H1 (cell line): ENCODE data around the gene FIBIN. TPM values are rescaled to one million over a fixed set of nuclear protein-coding genes. Genes with fewer than 3 reads are reported as not detected.

Source experiments
- CTCF ChIA-PET: fragments of 300-600 bp; sonication (Branson Sonifier 250); formaldehyde crosslinking; loops from one replicate; lab custom pipeline; 2021; ENCODE audit not compliant: partially characterized antibody; lab: Charles Lee
- POLR2A ChIA-PET: fragments of 300-600 bp; sonication (Branson Sonifier 250); formaldehyde crosslinking; loops from one replicate; lab custom pipeline; 2021; ENCODE audit warnings: inconsistent platforms; ENCODE audit not compliant: partially characterized antibody; lab: Charles Lee
- DNase-seq, 2 experiments: peaks; one replicate each; pipeline versions ENCODE4 v3.0.0 to v3.0.0-alpha.2; 2010 to 2022; ENCODE audit warnings: low spot score in 2 of 2, low read depth in 1 of 2, mixed read lengths in 1 of 2
- FAIRE-seq: peaks from 2 replicates; lab custom pipeline; 2011; peaks lifted over from hg19 to GRCh38; lab: Jason Lieb, UNC
- H2AFZ ChIP-seq: 2 replicates; pipeline ENCODE4 v1.8.1; 2012; ENCODE audit warnings: low read length, inconsistent platforms
- H2AK5ac ChIP-seq: 2 replicates; pipeline ENCODE4 v1.6.1; 2013; ENCODE audit warnings: low read depth, low read length
- H2BK120ac ChIP-seq: replicated peaks from 2 replicates; pipeline ENCODE3; 2013; ENCODE audit warnings: low read depth, low read length, inconsistent platforms
- H2BK12ac ChIP-seq: 2 replicates; pipeline ENCODE4 v1.6.1; 2013; ENCODE audit warnings: low read depth, low read length
- H2BK15ac ChIP-seq: 2 replicates; pipeline ENCODE4 v1.6.1; 2013; ENCODE audit warnings: low read length
- H2BK20ac ChIP-seq: 2 replicates; pipeline ENCODE4 v1.6.1; 2013; ENCODE audit warnings: low read length
- H2BK5ac ChIP-seq: 2 replicates; pipeline ENCODE4 v1.6.1; 2013; ENCODE audit warnings: low read depth, low read length
- H3K14ac ChIP-seq: 2 replicates; pipeline ENCODE4 v1.6.1; 2013; ENCODE audit warnings: inconsistent platforms; ENCODE audit not compliant: insufficient read length
- H3K18ac ChIP-seq: 2 replicates; pipeline ENCODE4 v1.6.1; 2013; ENCODE audit warnings: low read length; ENCODE audit errors: extremely low read depth
- H3K23ac ChIP-seq: 2 replicates; pipeline ENCODE4 v1.6.1; 2013; ENCODE audit warnings: inconsistent platforms; ENCODE audit not compliant: insufficient read length
- H3K23me2 ChIP-seq: 2 replicates; pipeline ENCODE4 v1.6.1; 2013; ENCODE audit warnings: low read depth, low read length
- H3K27ac ChIP-seq: 2 replicates; pipeline ENCODE4 v1.6.1; 2011; ENCODE audit warnings: low read depth, low read length, inconsistent platforms
- H3K27me3 ChIP-seq, 4 experiments: replicated peaks in 1 of 4; 1 replicate in 1 of 4; 2 replicates in 3 of 4; pipeline versions ENCODE4 v1.6.1 to v1.8.1; 2011 to 2013; ENCODE audit warnings: low read length in 3 of 4, mild to moderate bottlenecking in 3 of 4, inconsistent platforms in 2 of 4, mixed read lengths in 2 of 4, moderate library complexity in 1 of 4; ENCODE audit not compliant: control insufficient read depth in 3 of 4, insufficient read depth in 3 of 4; ENCODE audit errors: extremely low read depth in 1 of 4
- H3K36me3 ChIP-seq, 4 experiments: 2 replicates each; pipeline versions ENCODE4 v1.6.1 to v1.8.1; 2011 to 2013; ENCODE audit warnings: mild to moderate bottlenecking in 4 of 4, low read length in 3 of 4, moderate library complexity in 2 of 4, control low read depth in 1 of 4, inconsistent platforms in 1 of 4; ENCODE audit not compliant: insufficient read depth in 4 of 4, control insufficient read depth in 2 of 4
- H3K4ac ChIP-seq: replicated peaks from 2 replicates; pipeline ENCODE3; 2013; ENCODE audit warnings: low read length, low read depth, mixed read lengths, inconsistent platforms; ENCODE audit not compliant: insufficient read length
- H3K4me1 ChIP-seq, 4 experiments: replicated peaks in 1 of 4; 1 replicate in 1 of 4; 2 replicates in 3 of 4; pipeline versions ENCODE4 v1.6.1 to v1.8.1; 2011 to 2013; ENCODE audit warnings: low read length in 3 of 4, inconsistent platforms in 2 of 4, mixed read lengths in 1 of 4; ENCODE audit not compliant: insufficient read depth in 4 of 4, control insufficient read depth in 3 of 4
- H3K4me2 ChIP-seq, 2 experiments: 2 replicates each; pipeline versions ENCODE4 v1.6.1 to v1.8.1; 2011 to 2013; ENCODE audit warnings: low read depth in 2 of 2, low read length in 2 of 2, control low read depth in 1 of 2, inconsistent platforms in 1 of 2, mild to moderate bottlenecking in 1 of 2; ENCODE audit not compliant: insufficient read depth in 1 of 2
- H3K4me3 ChIP-seq, 4 experiments: fragments of 200-600, 300-600 bp in 1 of 4; sonication (generic), shearing (Covaris generic), sonication (Bioruptor Twin) in 1 of 4; 2 replicates each; pipeline versions ENCODE4 v1.5.1 to v1.8.1; 2011 to 2016; ENCODE audit warnings: low read length in 4 of 4, low read depth in 3 of 4, control low read depth in 2 of 4, inconsistent platforms in 2 of 4, mild to moderate bottlenecking in 2 of 4, mixed read lengths in 1 of 4, moderate library complexity in 1 of 4; ENCODE audit not compliant: insufficient read depth in 2 of 4; ENCODE audit errors: extremely low read depth in 1 of 4
- H3K56ac ChIP-seq: replicated peaks from 2 replicates; pipeline ENCODE3; 2013; ENCODE audit warnings: low read depth, mild to moderate bottlenecking, mixed read lengths, low read length, inconsistent platforms; ENCODE audit not compliant: insufficient read length
- H3K79me1 ChIP-seq: 2 replicates; pipeline ENCODE4 v1.6.1; 2013; ENCODE audit warnings: low read depth, low read length, control low read depth
- H3K79me2 ChIP-seq, 2 experiments: 2 replicates each; pipeline versions ENCODE4 v1.6.1 to v1.8.1; 2012 to 2013; ENCODE audit warnings: low read length in 2 of 2, mild to moderate bottlenecking in 2 of 2, inconsistent platforms in 1 of 2; ENCODE audit not compliant: insufficient read depth in 2 of 2, control insufficient read depth in 1 of 2
- H3K9ac ChIP-seq, 4 experiments: replicated peaks in 1 of 4; 1 replicate in 1 of 4; 2 replicates in 3 of 4; pipeline versions ENCODE4 v1.6.1 to v1.8.1; 2011 to 2013; ENCODE audit warnings: low read depth in 3 of 4, low read length in 3 of 4, control low read depth in 2 of 4, mild to moderate bottlenecking in 2 of 4, moderate library complexity in 2 of 4, inconsistent platforms in 1 of 4; ENCODE audit errors: extremely low read depth in 1 of 4
- H3K9me3 ChIP-seq, 2 experiments: 2 replicates each; pipeline versions ENCODE4 v1.6.1 to v1.8.1; 2012 to 2013; ENCODE audit warnings: mild to moderate bottlenecking in 2 of 2, moderate library complexity in 2 of 2, control low read depth in 1 of 2, inconsistent platforms in 1 of 2, low read depth in 1 of 2, low read length in 1 of 2, mixed read lengths in 1 of 2; ENCODE audit not compliant: insufficient read depth in 2 of 2
- H4K20me1 ChIP-seq, 2 experiments: replicated peaks in 1 of 2; 2 replicates each; pipeline versions ENCODE3 to v1.8.1; 2011 to 2013; ENCODE audit warnings: inconsistent platforms in 2 of 2, low read length in 2 of 2, mild to moderate bottlenecking in 1 of 2; ENCODE audit not compliant: insufficient read depth in 2 of 2, control insufficient read depth in 1 of 2
- H4K5ac ChIP-seq: 2 replicates; pipeline ENCODE4 v1.6.1; 2013; ENCODE audit warnings: low read length, low read depth, mixed read lengths, inconsistent platforms; ENCODE audit not compliant: insufficient read length
- H4K8ac ChIP-seq: 2 replicates; pipeline ENCODE4 v1.8.0; 2013; ENCODE audit warnings: mild to moderate bottlenecking, moderate library complexity, low read length, inconsistent platforms; ENCODE audit not compliant: insufficient read depth; ENCODE audit errors: extremely low read depth
- H4K91ac ChIP-seq: replicated peaks from 2 replicates; pipeline ENCODE3; 2013; ENCODE audit warnings: low read length, mixed read lengths, inconsistent platforms; ENCODE audit not compliant: insufficient read length
- BCL11A ChIP-seq, 2 experiments: IDR thresholded peaks; one replicate each; pipeline ENCODE4 v1.6.1; 2011; ENCODE audit warnings: low read depth in 2 of 2, low read length in 2 of 2, mild to moderate bottlenecking in 2 of 2
- CHD2 ChIP-seq: IDR thresholded peaks from 2 replicates; pipeline ENCODE4 v1.6.1; 2012; ENCODE audit warnings: low read length, improper control_type of control experiment
- CTCF ChIP-seq, 3 experiments: IDR thresholded peaks; 1 replicate in 2 of 3; 2 replicates in 1 of 3; pipeline versions ENCODE4 v1.5.1 to v1.6.1; 2011; ENCODE audit warnings: low read length in 3 of 3, mild to moderate bottlenecking in 3 of 3, inconsistent platforms in 2 of 3, low read depth in 1 of 3, moderate library complexity in 1 of 3; ENCODE audit not compliant: insufficient read depth in 1 of 3; ENCODE audit errors: control extremely low read depth in 1 of 3
- EP300 ChIP-seq, 2 experiments: IDR thresholded peaks; 1 replicate in 1 of 2; 2 replicates in 1 of 2; pipeline ENCODE4 v1.6.1; 2011 to 2012; ENCODE audit warnings: low read depth in 2 of 2, low read length in 2 of 2, mild to moderate bottlenecking in 2 of 2, borderline replicate concordance in 1 of 2, inconsistent platforms in 1 of 2, moderate library complexity in 1 of 2
- FOSL1 ChIP-seq: IDR thresholded peaks from 2 replicates; pipeline ENCODE4 v1.6.1; 2011; ENCODE audit warnings: mild to moderate bottlenecking, low read depth, low read length, moderate library complexity; ENCODE audit not compliant: insufficient read depth
- HDAC2 ChIP-seq, 2 experiments: fragments of 300-600 bp in 1 of 2; sonication (generic) in 1 of 2; IDR thresholded peaks; 2 replicates each; pipeline ENCODE4 v1.6.1; 2011 to 2012; ENCODE audit warnings: low read depth in 2 of 2, low read length in 2 of 2, mild to moderate bottlenecking in 2 of 2, moderate library complexity in 2 of 2, borderline replicate concordance in 1 of 2, inconsistent platforms in 1 of 2
- POLR2A ChIP-seq, 2 experiments: IDR thresholded peaks; 1 replicate in 1 of 2; 2 replicates in 1 of 2; pipeline ENCODE4 v1.6.1; 2011; ENCODE audit warnings: low read depth in 2 of 2, low read length in 2 of 2, mild to moderate bottlenecking in 2 of 2; ENCODE audit errors: control extremely low read depth in 1 of 2
- SRF ChIP-seq: IDR thresholded peaks from 2 replicates; pipeline ENCODE4 v1.6.1; 2011; ENCODE audit warnings: mild to moderate bottlenecking, low read depth, low read length, moderate library complexity
- USF2 ChIP-seq: IDR thresholded peaks from 2 replicates; pipeline ENCODE4 v1.6.1; 2011; ENCODE audit warnings: low read length, improper control_type of control experiment
- WGBS, 2 experiments: shearing (Covaris generic) in 1 of 2; methylation state at CpG; one replicate each; pipeline versions ENCODE4 v1.1.6 to v1.1.7; 2013 to 2015; ENCODE audit warnings: low lambda C conversion rate in 2 of 2, mixed read lengths in 2 of 2, inconsistent platforms in 1 of 2, low coverage in 1 of 2, missing lambda C conversion rate in 1 of 2; ENCODE audit not compliant: insufficient replicate concordance in 2 of 2, insufficient coverage in 1 of 2, insufficient read length in 1 of 2; ENCODE audit errors: extremely low coverage in 1 of 2, missing lambda C conversion rate in 1 of 2; 5-methylcytosine and 5-hydroxymethylcytosine counted together
- polyA plus RNA-seq, 7 experiments: library from polyadenylated mRNA; depleted of rRNA in 3 of 7; stranded (reverse) in 5 of 7; unstranded in 2 of 7; fragments of >200 nt in 5 of 7; fragments of 200-250 nt in 2 of 7; gene quantifications; 1 replicate in 5 of 7; 2 replicates in 1 of 7; 4 replicates in 1 of 7; pipeline versions ENCODE4 v1.2.1 to v1.2.3, GENCODE V29; 2011 to 2013; ENCODE audit warnings: missing spikeins in 2 of 7, mixed read lengths in 2 of 7
- total RNA-seq: library from RNA; stranded (reverse); fragmentation: NEBNext Ultra II Directional; extraction: Animal tissue kit (Norgen Biotek cat#: 25700); gene quantifications from 2 replicates; pipeline ENCODE4 v1.2.1, GENCODE V29; 2021

The FIBIN gene
- total and polyA plus RNA-seq, 2 of the 8 experiments (the other 6 are each of a cell fraction or from before 2014, with no cell fraction given) = 0.38 to 0.45 TPM

- no peaks in the 10 kb centered on the region for H3K4me1 ChIP-seq
- no peaks in the 10 kb centered on the region for H4K20me1 ChIP-seq
- H2BK5ac ChIP-seq = no peak overlapping the region
- no peak overlapping the region for H3K4me3 ChIP-seq
- H3K4me2 ChIP-seq = no peak overlapping the region
- no peak overlapping the region for H2BK20ac ChIP-seq
- no peaks in the 10 kb centered on the region for H3K79me1 ChIP-seq
- no peaks in the 10 kb centered on the region for H3K36me3 ChIP-seq
- H3K9ac ChIP-seq = no peak overlapping the region
- no peak overlapping the region for H3K27ac ChIP-seq
- H3K23me2 ChIP-seq = no peaks in the 10 kb centered on the region
- H4K8ac ChIP-seq = no peak overlapping the region
- H3K9me3 ChIP-seq = no peaks in the 10 kb centered on the region
- H2AK5ac ChIP-seq = no peak overlapping the region
- DNase-seq (no peak), FAIRE-seq (no peak)
- no peaks in the 10 kb centered on the region for H3K27me3 ChIP-seq
- no peak overlapping the region for H3K14ac ChIP-seq
- WGBS, 2 experiments = 84% methylated on average over 4 of the region's 4 CpGs; no CpG with 5 or more reads in 1 of the 2 experiments
- H3K18ac ChIP-seq = no peak overlapping the region
- H2BK120ac ChIP-seq = no peak overlapping the region
- no peak overlapping the region for H2BK15ac ChIP-seq
- ChIA-PET CTCF (interaction anchor here (1.2 to 1.4 kb wide), 2 partner anchors 9 to 147 kb away, joined by 3 read pairs; no protein-coding TSS in a partner anchor), POLR2A (no interaction called here)
- H2BK12ac ChIP-seq = no peak overlapping the region
- H3K56ac ChIP-seq = no peak overlapping the region
- H3K23ac ChIP-seq = no peak overlapping the region
- H3K79me2 ChIP-seq = no peaks in the 10 kb centered on the region
- H2AFZ ChIP-seq = no peak overlapping the region
- H4K5ac ChIP-seq = no peak overlapping the region
- H4K91ac ChIP-seq = no peak overlapping the region
- H3K4ac ChIP-seq = no peak overlapping the region
- TF ChIP-seq FOSL1 (no peak), CTCF (IDR thresholded peaks at IDR 0.05; ENCODE audit: control extremely low read depth in 1 of 3, insufficient read depth in 1 of 3, low read depth in 1 of 3, low read length in 3 of 3) (no peak), BCL11A (IDR thresholded peaks at IDR 0.05; ENCODE audit: low read depth in 2 of 2, low read length in 2 of 2) (no peak), CHD2 (no peak), HDAC2 (IDR thresholded peaks at IDR 0.05; ENCODE audit: borderline replicate concordance in 1 of 2, low read depth in 2 of 2, low read length in 2 of 2) (no peak), USF2 (no peak), EP300 (IDR thresholded peaks at IDR 0.05; ENCODE audit: borderline replicate concordance in 1 of 2, low read depth in 2 of 2, low read length in 2 of 2) (no peak), SRF (no peak), POLR2A (IDR thresholded peaks at IDR 0.05; ENCODE audit: control extremely low read depth in 1 of 2, low read depth in 2 of 2, low read length in 2 of 2) (no peak)
These were observed 17.8 kb downstream of the FIBIN start for GRCh38 chr11:27011560-27012233.
